Measurements from ENCODE around the gene STYK1.

DNA sequence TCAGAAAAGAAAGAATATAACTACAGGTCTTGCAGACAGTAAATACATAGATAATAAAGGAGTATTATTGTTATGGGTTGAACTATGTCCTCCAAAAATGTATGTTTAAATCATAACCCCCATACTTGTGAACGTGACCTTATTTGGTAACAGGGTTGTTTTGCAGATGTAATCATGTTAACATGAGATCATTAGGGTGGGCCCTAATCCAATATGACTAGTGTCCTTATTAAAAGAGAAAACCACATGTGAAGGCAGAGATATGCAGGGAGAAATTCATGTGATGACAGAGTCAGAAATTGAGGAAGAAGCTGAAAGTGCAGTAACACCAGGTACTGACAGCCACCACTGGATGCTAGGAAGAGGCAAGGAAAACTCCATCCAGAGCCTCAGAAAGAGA lies 89.4 kb downstream of the STYK1 start:
- TF ChIP-seq FOXA1 (IDR thresholded peaks at IDR 0.05) (no peak), ARNT (IDR thresholded peaks at IDR 0.05) (no peak), SP1 (IDR thresholded peaks at IDR 0.05) (no peak)
